ENCODE data around the gene GTF2H3. TPM values are rescaled to one million over a fixed set of nuclear protein-coding genes. Genes with fewer than 3 reads are reported as not detected.

GTF2H3 gene
- total and polyA plus RNA-seq, 2 donors (not counting 1 experiment from before 2014, with no cell fraction given) = 39.3 to 70.1 TPM

DNA sequence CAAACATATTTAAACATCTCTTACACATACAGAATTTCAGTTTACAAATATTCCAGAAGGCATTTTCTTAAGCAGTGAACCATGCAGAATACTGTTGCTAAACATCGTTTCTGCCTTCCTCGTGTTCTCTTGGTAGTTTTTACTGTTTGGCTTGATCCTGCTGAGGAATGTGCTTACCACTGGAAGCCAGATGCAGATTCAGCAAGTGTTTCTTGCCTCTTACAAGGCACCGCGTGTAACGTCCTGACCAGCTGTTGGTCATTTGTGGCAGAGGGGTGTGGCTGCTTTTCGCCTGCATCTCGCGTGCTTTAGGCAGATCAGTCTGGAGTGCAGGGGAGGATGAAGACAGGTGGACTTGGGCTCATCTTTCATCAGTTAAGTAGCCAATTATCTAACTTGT lies 12.5 kb upstream of the GTF2H3 start:
- Histone ChIP-seq H3K4me3 (replicated peaks in 1 of 4; ENCODE audit: control extremely low read depth in 1 of 4, insufficient read depth in 1 of 4, low read depth in 3 of 4, low read length in 4 of 4) (no peak overlapping the region), H3K9ac (ENCODE audit: insufficient read depth, low read length) (no peak overlapping the region), H3K4me1 (ENCODE audit: control insufficient read depth, extremely low read depth, insufficient read depth, low read length) (no peaks in the 10 kb centered on the region), H2AFZ (ENCODE audit: low read length) (no peak overlapping the region), H3K27ac (ENCODE audit: insufficient read depth, low read length) (no peak overlapping the region), H3K36me3 (ENCODE audit: control insufficient read depth, insufficient read depth, low read length) (peaks cover 21% of the 10 kb centered on the region), H3K27me3 (ENCODE audit: control insufficient read depth, insufficient read depth, low read length) (no peaks in the 10 kb centered on the region), H3K9me3 (ENCODE audit: control insufficient read depth, insufficient read depth, low read depth, low read length) (no peaks in the 10 kb centered on the region), H3K4me2 (ENCODE audit: extremely low read depth, insufficient read depth, low read length) (no peak overlapping the region), H3K79me2 (ENCODE audit: control insufficient read depth, insufficient read depth, low read length) (no peaks in the 10 kb centered on the region), H4K20me1 (ENCODE audit: control insufficient read depth, extremely low read depth, insufficient read depth, low read length) (no peaks in the 10 kb centered on the region)
- DNase-seq (ENCODE audit: low read depth in 2 of 2) = peak in 1 of 2 donors; percentile 14
- no peak for TF ChIP-seq EZH2 (IDR thresholded peaks at IDR 0.05; ENCODE audit: low read length, missing control alignments)
- TF ChIP-seq, protein P1, sequence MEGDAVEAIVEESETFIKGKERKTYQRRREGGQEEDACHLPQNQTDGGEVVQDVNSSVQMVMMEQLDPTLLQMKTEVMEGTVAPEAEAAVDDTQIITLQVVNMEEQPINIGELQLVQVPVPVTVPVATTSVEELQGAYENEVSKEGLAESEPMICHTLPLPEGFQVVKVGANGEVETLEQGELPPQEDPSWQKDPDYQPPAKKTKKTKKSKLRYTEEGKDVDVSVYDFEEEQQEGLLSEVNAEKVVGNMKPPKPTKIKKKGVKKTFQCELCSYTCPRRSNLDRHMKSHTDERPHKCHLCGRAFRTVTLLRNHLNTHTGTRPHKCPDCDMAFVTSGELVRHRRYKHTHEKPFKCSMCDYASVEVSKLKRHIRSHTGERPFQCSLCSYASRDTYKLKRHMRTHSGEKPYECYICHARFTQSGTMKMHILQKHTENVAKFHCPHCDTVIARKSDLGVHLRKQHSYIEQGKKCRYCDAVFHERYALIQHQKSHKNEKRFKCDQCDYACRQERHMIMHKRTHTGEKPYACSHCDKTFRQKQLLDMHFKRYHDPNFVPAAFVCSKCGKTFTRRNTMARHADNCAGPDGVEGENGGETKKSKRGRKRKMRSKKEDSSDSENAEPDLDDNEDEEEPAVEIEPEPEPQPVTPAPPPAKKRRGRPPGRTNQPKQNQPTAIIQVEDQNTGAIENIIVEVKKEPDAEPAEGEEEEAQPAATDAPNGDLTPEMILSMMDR (conservative IDR thresholded peaks at IDR 0.05 in 1 of 2, IDR thresholded peaks at IDR 0.05 in 1 of 2; ENCODE audit: low read depth in 1 of 2, low read length in 2 of 2) = no peak

DNA sequence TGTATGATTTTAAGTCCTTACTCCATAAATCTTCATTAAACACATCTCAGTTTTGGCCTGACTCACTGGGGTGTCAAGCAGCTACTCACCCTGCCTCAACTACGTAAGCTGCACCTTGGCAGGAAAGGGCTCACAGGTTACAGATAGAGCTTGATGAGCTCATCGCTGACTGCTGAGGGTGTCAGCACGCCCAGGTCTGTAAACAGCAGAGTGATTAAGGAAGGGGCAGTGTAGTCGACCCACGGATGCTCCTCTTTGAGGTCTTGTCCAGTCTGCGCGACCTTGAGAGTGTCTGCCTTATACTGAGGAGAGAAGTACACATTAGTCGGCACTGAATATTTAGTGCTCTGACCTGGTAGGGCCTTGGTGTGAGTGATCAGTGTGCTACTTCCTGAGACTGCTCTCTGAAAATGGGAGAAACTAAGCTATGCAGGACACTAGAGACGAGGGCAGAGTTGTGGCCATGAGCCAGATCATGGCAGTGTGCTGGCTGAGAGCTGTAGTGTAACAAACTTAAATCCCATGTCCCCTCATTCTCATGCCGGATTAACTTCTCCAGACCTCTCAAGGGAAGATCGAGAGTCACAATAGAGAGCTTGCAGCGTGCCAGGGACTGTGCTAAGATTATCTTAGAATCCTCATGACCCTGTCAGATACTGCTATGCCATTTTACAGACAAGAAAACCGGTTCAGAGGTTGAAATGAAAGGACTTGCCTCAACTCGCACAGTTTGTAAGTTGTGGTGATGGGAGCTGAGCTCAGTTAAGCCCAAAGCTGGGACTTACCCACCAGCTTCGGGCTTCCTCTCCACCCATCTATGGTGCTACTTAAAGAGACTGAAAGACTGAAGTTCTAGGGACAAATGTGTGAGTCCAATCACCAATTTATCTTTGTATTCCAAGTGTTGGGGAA lies 11.8 kb upstream of the GTF2H3 start:
- no peak overlapping the region for H3K4me2 ChIP-seq (ENCODE audit: extremely low read depth, insufficient read depth, low read length)
- no peak for DNase-seq (ENCODE audit: low read depth in 2 of 2)
- H3K4me3 ChIP-seq (replicated peaks in 1 of 4; ENCODE audit: control extremely low read depth in 1 of 4, insufficient read depth in 1 of 4, low read depth in 3 of 4, low read length in 4 of 4) = no peak overlapping the region
- H3K4me1 ChIP-seq (ENCODE audit: control insufficient read depth, extremely low read depth, insufficient read depth, low read length) = no peaks in the 10 kb centered on the region
- no peak for TF ChIP-seq EZH2 (IDR thresholded peaks at IDR 0.05; ENCODE audit: low read length, missing control alignments)
- TF ChIP-seq, protein P1 (conservative IDR thresholded peaks at IDR 0.05 in 1 of 2, IDR thresholded peaks at IDR 0.05 in 1 of 2; ENCODE audit: low read depth in 1 of 2, low read length in 2 of 2) = no peak
- H3K36me3 ChIP-seq (ENCODE audit: control insufficient read depth, insufficient read depth, low read length) = peaks cover 23% of the 10 kb centered on the region
- no peaks in the 10 kb centered on the region for H4K20me1 ChIP-seq (ENCODE audit: control insufficient read depth, extremely low read depth, insufficient read depth, low read length)
- no peaks in the 10 kb centered on the region for H3K79me2 ChIP-seq (ENCODE audit: control insufficient read depth, insufficient read depth, low read length)
- H3K27ac ChIP-seq (ENCODE audit: insufficient read depth, low read length) = no peak overlapping the region
- H3K9me3 ChIP-seq (ENCODE audit: control insufficient read depth, insufficient read depth, low read depth, low read length) = no peaks in the 10 kb centered on the region
- no peaks in the 10 kb centered on the region for H3K27me3 ChIP-seq (ENCODE audit: control insufficient read depth, insufficient read depth, low read length)
- no peak overlapping the region for H2AFZ ChIP-seq (ENCODE audit: low read length)
- H3K9ac ChIP-seq (ENCODE audit: insufficient read depth, low read length) = no peak overlapping the region

DNA sequence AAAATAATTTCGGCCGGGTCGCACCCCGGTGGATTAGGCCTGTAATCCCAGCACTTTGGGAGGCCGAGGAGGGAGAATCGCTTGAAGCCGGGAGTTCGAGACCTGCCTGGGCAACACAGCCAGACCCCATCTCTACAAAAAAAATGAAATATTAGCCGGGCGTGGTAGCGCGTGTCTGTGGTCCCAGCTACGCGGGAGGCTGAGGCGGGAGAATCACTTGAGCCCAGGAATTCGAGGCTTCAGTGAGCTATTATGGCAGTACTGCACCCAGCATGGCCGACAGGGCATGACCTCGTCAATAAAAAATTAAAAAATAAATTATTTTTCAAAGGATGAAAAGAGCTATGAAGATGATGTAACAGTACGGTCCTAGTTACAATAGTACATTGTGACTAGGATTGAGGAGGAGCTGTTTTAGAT lies 523 bp downstream of the GTF2H3 start:
- peak overlapping the region; percentile 84 to 100 (median 97) for H3K4me3 ChIP-seq (replicated peaks in 1 of 4; ENCODE audit: control extremely low read depth in 1 of 4, insufficient read depth in 1 of 4, low read depth in 3 of 4, low read length in 4 of 4)
- peaks cover 6% of the 10 kb centered on the region for H3K4me1 ChIP-seq (ENCODE audit: control insufficient read depth, extremely low read depth, insufficient read depth, low read length)
- TF ChIP-seq EZH2 (IDR thresholded peaks at IDR 0.05; ENCODE audit: low read length, missing control alignments) = no peak
- TF ChIP-seq, protein P1 (conservative IDR thresholded peaks at IDR 0.05 in 1 of 2, IDR thresholded peaks at IDR 0.05 in 1 of 2; ENCODE audit: low read depth in 1 of 2, low read length in 2 of 2) = no peak
- H3K79me2 ChIP-seq (ENCODE audit: control insufficient read depth, insufficient read depth, low read length) = peaks cover 27% of the 10 kb centered on the region
- no peaks in the 10 kb centered on the region for H3K36me3 ChIP-seq (ENCODE audit: control insufficient read depth, insufficient read depth, low read length)
- H3K9me3 ChIP-seq (ENCODE audit: control insufficient read depth, insufficient read depth, low read depth, low read length) = no peaks in the 10 kb centered on the region
- peak overlapping the region; percentile 81 for H3K9ac ChIP-seq (ENCODE audit: insufficient read depth, low read length)
- H3K27me3 ChIP-seq (ENCODE audit: control insufficient read depth, insufficient read depth, low read length) = no peaks in the 10 kb centered on the region
- H3K27ac ChIP-seq (ENCODE audit: insufficient read depth, low read length) = peak overlapping the region; percentile 79
- H4K20me1 ChIP-seq (ENCODE audit: control insufficient read depth, extremely low read depth, insufficient read depth, low read length) = no peaks in the 10 kb centered on the region
- peak overlapping the region; percentile 92 for H3K4me2 ChIP-seq (ENCODE audit: extremely low read depth, insufficient read depth, low read length)
- DNase-seq (ENCODE audit: low read depth in 2 of 2) = no peak
- H2AFZ ChIP-seq (ENCODE audit: low read length) = no peak overlapping the region

Data from fibroblast of lung (primary cell).